GM18951 (cell line): Measurements from ENCODE around the gene HDAC11.

ENCODE experiments used
- POLR2A ChIP-seq: IDR thresholded peaks from 4 replicates; pipeline ENCODE4 v1.6.1; 2011; ENCODE audit warnings: mild to moderate bottlenecking; ENCODE audit not compliant: insufficient read length, insufficient read depth; ENCODE audit errors: extremely low read depth
- in situ Hi-C: fragments of 300-500 bp; cut with MboI; formaldehyde crosslinking; loops from one replicate; pipeline ENCODE4 v1.12.0; 2022; ENCODE audit warnings: low sequenced_read_pairs, mixed read lengths, inconsistent platforms; ENCODE audit not compliant: unreplicated experiment

Gene HDAC11

GRCh38 chr3:13522236-13522635 is 42.1 kb downstream of the HDAC11 start:
- no peak for TF ChIP-seq POLR2A
- in situ Hi-C loops, result no loop called here

DNA sequence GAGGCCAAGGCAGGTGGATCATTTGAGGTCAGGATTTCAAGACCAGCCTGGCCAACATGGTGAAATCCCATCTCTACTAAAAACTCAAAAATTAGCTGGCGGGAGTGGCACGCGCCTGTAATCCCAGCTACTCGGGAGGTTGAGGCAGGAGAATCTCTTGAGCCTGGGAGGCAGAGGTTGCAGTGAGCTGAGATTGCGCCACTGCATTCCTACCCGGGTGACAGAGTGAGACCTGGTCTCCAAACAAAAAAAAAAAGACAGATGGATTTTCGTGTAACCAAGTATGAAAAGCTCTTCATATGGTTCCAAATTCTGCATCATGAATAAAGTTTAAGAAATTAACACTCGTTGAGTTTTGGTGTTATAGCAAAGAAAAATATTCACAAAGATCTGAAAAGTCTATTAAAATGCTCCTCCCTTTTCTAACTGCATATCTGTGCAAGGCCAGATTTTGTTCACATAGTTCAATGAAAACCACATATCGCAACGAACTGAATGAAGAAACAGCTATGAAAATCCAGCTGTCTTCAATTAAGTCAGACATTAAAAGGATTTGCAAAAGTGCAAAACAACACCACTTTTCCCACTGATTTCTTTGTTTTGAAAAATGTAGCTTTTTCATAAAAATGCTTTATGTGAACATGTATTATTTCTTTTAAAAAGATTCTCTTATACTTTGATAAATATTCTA is 45.0 kb downstream of the HDAC11 start:
- no peak for TF ChIP-seq POLR2A
- in situ Hi-C loops, result no loop called here

DNA sequence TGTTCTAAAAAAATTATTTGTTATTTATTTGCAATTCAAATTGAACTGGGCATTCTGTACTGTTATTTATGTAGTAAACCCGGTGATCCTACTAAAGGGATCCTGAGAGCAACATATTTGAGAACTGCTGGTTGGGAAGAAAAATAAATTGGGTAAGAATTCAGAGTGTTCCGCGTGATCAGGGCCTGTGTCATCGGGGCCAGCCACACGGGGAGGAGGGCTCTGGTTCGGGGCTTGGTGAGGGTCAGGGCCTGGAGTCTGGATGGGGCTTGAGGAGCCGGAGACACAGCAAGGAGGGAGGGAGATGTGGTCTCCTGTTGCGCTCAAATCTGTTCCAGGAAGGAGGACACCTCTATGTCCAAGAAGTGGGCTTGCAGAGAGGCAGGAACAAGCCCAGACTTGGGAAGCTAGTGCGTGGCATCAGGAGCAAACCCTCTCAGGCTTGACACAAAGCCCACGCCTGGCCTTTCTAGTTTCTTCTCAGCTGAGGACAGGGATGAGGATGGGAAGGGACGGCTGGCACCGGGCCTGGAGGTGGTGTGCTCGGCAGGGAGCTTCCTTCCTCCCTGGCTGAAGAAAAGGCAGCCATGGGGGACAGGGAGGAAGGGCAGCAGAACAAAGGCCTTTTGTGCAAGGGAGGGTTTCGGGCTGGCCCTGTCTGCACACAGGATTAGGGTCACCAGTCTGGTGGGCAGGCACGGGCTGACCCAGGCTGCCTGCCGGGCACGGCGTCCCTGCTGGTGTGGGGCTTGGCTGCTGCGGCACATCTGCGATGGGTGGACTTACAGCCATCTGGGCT is 45.9 kb downstream of the HDAC11 start:
- in situ Hi-C loops, result no loop called here

DNA sequence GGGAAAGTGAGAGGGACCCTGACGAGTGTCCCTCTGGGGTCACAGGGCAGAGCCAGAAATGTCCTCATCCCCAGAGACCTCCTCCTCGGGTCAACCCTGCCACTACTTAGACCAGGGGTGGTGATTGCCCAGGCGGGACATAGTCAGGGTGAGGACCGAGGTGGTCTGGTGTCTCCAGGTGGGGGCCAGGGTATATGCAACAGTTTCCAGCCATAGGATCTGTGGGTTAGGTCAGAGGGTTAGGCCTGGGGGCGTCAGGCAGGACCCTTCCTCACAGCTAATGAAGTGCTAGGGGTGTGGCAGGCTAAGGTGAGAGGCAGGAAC is 46.5 kb downstream of the HDAC11 start:
- in situ Hi-C loops, result no loop called here

More for the DNA sequence above, 45.9 kb downstream of the HDAC11 start:
- TF ChIP-seq POLR2A, result no peak

DNA sequence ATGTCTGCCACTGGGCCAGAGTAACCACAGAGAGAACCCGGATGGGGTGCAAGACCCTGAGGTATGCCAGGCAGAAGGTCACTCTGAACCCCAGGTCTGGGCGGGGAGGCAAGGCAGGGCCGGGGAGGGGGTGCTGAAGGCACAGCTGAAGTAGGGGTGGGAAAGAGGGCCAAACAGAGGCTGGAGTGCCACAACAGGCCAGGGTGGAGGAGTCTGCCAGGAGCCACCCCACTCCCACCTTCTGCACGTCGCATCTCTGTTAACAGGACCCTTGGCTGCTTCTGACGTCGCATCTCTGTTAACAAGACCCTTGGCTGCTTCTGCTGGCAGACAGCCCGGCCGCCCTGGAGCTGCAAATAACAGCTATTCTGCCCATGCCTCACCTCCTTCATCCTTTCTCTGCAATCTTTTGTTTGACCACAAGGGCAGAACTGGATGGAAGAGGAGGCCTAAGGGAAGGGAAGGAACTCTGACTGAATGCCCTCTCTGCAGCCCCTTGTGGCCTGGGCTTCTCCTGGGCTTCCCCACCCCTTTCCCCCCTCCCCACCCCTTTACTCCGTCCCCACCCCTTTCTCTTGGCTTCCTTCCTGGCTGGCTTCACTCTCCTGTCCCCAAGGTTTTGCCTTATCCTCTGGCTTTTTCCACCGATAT is 48.2 kb downstream of the HDAC11 start:
- in situ Hi-C loops, result no loop called here
- TF ChIP-seq POLR2A, result no peak

More for the DNA sequence above, 46.5 kb downstream of the HDAC11 start:
- TF ChIP-seq POLR2A, result no peak

DNA sequence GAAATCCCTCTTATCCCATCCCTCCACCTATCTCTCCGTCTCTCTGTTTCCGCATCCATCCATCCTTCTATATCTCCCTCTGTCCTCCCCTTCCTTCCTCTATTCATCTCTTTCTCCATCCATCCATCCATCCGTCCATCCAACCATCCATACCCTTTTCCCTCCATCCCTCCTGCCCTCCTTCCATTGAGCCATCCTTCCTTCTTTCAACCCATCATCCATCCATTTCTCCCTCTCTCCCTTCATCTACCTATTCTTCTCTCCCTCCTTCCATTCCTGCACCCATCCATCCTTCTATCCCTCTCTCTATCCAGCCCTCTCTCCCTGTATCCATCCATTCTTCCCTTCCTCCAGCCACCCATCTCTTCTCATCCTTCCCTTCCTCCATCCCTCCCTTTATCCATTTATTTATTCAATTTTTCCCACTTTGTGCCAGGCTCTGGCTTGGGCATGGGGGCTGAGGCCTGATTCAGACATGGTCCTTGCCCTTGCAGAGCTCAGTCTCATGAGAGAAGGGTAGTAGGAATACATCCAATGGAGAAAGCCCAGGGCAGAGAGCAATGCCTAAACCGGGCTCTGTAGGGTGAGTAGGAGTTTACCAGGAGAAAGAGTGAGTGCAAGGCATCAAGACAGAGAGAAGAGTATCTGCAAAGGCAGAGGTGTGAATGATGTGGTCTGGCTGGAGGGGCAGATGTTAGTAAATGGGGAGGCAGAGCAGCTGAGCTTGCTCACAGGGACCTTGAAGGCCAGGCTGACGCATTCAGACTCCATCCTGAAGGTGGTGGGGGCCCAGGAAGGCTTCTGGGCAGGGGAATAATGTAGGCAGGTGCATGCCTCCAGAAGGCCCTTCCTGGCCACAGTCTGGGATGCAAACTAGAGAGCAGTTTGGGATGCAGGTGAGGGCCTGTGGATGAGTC is 49.3 kb downstream of the HDAC11 start:
- TF ChIP-seq POLR2A, result no peak
- in situ Hi-C loops, result no loop called here

GRCh38 chr3:13530241-13531009 is 50.3 kb downstream of the HDAC11 start:
- no peak for TF ChIP-seq POLR2A
- in situ Hi-C loops, result no loop called here

DNA sequence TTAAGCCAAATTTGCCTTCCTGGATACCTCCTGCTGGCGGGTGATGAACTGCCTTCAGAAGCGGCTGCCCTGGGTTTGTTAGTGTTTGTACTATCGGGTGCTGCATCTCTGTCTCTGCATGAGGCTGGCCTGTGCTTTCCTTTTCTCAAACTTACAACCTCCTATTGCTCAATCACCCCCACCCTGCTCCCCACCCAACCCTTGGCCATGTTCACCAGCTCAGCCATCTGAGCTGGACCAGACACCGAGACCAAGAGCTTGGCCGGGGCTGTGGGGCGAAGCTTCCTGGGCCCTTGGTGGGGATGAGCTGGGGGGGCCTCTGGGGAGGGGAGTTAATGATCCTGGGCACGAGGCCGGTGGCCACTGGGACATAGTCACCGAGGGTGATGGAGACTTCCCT is 52.0 kb downstream of the HDAC11 start:
- no peak for TF ChIP-seq POLR2A
- in situ Hi-C loops, result no loop called here

GRCh38 chr3:13532631-13533030 is 52.5 kb downstream of the HDAC11 start:
- in situ Hi-C loops, result no loop called here
- no peak for TF ChIP-seq POLR2A

DNA sequence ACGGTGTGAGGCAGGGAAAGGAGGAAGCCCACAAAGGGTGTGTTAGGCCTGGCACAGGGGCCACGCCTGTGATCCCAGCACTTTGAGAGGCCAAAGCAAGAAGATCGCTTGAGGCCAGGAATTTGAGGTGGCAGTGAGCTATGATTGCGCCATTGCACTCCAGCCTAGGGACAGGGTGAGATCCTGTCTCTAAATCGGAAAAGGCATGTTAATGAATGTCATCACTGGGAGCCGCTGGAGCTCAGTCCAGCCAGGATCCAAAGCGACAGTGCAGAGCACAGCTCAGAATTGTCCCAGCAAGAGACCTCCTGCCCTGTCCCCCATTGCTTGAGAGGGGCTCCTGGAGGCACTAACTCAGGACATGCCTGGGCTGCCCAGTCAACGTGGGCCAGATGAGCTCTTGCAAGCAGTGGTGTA is 53.8 kb downstream of the HDAC11 start:
- in situ Hi-C loops, result no loop called here
- no peak for TF ChIP-seq POLR2A

GRCh38 chr3:13535526-13535875 is 55.4 kb downstream of the HDAC11 start:
- in situ Hi-C loops, result no loop called here
- no peak for TF ChIP-seq POLR2A

- in situ Hi-C loops, result no loop called here
- TF ChIP-seq POLR2A, result no peak
Observed at GRCh38 chr3:13535905-13536304, 55.8 kb downstream of the HDAC11 start.

- in situ Hi-C loops, result no loop called here
- no peak for TF ChIP-seq POLR2A
Observed at GRCh38 chr3:13536432-13536831, 56.3 kb downstream of the HDAC11 start.

DNA sequence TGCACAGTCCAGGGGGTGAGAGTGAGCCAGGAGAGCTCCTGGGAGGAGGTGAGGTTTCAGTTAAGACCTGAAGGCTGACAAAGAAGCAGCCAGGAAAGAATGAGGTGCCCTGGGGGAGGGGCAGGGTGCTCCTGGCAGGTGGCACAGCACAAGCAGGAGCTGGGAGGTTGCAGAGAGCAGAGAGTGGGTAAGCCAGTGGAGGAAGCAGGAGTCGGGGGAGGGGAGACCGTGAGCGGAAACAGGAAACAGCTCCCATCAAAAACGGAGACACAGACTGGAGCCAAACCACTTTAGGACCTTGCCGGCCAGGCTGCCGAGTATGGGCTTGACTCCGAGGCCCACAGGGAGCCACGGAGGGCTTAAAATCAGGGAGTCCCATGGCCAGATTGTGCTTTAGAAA is 56.7 kb downstream of the HDAC11 start:
- no peak for TF ChIP-seq POLR2A
- in situ Hi-C loops, result no loop called here
